Activated T-helper 1 cell treated with anti-CD3 and anti-CD28 coated beads, Interleukin-12 subunit alpha, Interleukin-12 subunit beta, Interleukin-2, Interleukin-4 antibody, amounts not matched to agents 30 ng/mL and 10 ng/mL and 1 ng/mL, durations not matched to agents 14 hours and 24 hours and 36 hours (primary cell): Measurements from ENCODE around the gene SMIM24. TPM values are rescaled to one million over a fixed set of nuclear protein-coding genes. Genes with fewer than 3 reads are reported as not detected.
"Not testable (repeated sequence)": the region's sequence is repeated elsewhere in the genome, so short reads cannot be mapped to it uniquely, and the experiment has no call there.

Experiments used
- DNase-seq: peaks from one replicate; pipeline ENCODE4 v3.0.0; 2021; ENCODE audit warnings: low spot score
- H3K27ac Mint-ChIP-seq: one replicate; pipeline ENCODE4 v1.8.0; 2021; ENCODE audit warnings: mild to moderate bottlenecking, mixed read lengths
- H3K27me3 Mint-ChIP-seq: one replicate; pipeline ENCODE4 v1.8.0; 2022; ENCODE audit warnings: mild to moderate bottlenecking, moderate library complexity, mixed read lengths; ENCODE audit not compliant: insufficient read depth
- H3K36me3 Mint-ChIP-seq: one replicate; pipeline ENCODE4 v1.8.0; 2021; ENCODE audit warnings: low read depth, mixed read lengths
- H3K4me1 Mint-ChIP-seq: one replicate; pipeline ENCODE4 v1.8.0; 2021; ENCODE audit warnings: low read depth, mixed read lengths
- H3K4me3 Mint-ChIP-seq: one replicate; pipeline ENCODE4 v1.8.0; 2021; ENCODE audit warnings: mild to moderate bottlenecking, moderate library complexity, mixed read lengths
- H3K9me3 Mint-ChIP-seq: one replicate; pipeline ENCODE4 v1.8.0; 2021; ENCODE audit warnings: mixed read lengths
- intact Hi-C: fragments of 100-400 bp; cut with micrococcal nuclease; formaldehyde crosslinking; loops from one replicate; pipeline ENCODE4 v1.15.1; 2024
- total RNA-seq: library from RNA; stranded (reverse); gene quantifications from 2 replicates; pipeline ENCODE4 v1.2.3, GENCODE V29; 2022

SMIM24 gene
- total RNA-seq = not detected in 2 replicates

DNA sequence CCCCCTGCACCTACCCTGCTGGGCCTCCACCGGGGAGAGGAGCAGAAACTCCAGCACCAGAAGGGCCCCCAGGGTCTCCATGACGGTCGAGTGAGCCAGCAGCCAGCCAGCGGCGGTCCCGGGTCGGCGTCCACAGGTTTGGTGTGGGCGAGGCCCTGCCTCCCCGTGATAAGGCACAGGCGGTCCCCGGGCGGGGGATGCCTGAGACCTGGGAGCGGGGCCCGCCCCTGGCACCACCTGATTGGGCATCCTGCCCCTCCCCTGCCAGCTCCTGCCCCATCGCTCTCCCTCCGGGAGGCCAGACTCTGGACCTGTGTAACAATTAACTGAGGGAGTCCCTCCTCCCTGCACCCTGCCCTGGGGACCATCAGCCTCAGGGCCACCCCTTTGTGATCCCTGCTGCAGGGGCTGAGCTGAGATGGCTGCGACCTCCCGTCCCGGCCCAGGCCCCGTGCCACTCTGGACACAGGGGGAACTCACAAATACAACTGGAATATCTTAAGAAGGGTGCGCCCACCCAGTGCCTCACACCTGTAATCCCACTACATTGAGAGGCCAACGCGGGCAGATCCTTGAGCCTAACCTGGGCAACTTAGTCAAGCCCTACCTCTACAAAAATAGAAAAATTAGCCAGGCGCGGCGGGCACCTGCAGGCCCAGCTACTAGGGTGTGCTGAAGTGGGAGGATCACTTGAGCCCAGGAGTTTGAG is at the start of gene SMIM24:
Gene SMIM24, minus strand, starts transcription at position 143 of the 709 bp plus-strand sequence. Its CDS starts 62 bp downstream, at position 81.
- DNase-seq = no peak
- no peak within 1 kb of the TSS for H3K4me3 Mint-ChIP-seq
- peaks cover 6% of the 10 kb centered on the region for H3K4me1 Mint-ChIP-seq
- H3K9me3 Mint-ChIP-seq = no peaks in the 10 kb centered on the region
- no peaks in the 10 kb centered on the region for H3K27me3 Mint-ChIP-seq
- intact Hi-C loops = no loop called here
- no peaks in the 10 kb centered on the region for H3K36me3 Mint-ChIP-seq
- H3K27ac Mint-ChIP-seq = no peak within 1 kb of the TSS

DNA sequence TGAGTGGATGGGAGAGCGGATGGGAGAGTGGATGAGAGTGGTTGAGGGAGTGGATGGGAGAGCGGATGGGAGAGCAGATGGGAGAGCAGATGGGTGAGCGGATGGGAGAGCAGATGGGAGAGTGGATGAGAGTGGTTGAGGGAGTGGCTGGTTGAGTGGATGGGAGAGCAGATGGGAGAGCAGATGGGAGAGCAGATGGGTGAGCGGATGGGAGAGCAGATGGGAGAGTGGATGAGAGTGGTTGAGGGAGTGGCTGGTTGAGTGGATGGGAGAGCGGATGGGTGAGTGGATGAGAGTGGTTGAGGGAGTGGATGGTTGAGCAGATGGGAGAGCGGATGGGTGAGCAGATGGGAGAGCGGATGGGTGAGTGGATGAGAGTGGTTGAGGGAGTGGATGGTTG is 49.0 kb upstream of the SMIM24 start:
- H3K9me3 Mint-ChIP-seq, H3K4me3 Mint-ChIP-seq, DNase-seq, H3K27me3 Mint-ChIP-seq, H3K4me1 Mint-ChIP-seq, H3K27ac Mint-ChIP-seq, intact Hi-C loops: not testable (repeated sequence)
- H3K36me3 Mint-ChIP-seq = peaks cover 11% of the 10 kb centered on the region

DNA sequence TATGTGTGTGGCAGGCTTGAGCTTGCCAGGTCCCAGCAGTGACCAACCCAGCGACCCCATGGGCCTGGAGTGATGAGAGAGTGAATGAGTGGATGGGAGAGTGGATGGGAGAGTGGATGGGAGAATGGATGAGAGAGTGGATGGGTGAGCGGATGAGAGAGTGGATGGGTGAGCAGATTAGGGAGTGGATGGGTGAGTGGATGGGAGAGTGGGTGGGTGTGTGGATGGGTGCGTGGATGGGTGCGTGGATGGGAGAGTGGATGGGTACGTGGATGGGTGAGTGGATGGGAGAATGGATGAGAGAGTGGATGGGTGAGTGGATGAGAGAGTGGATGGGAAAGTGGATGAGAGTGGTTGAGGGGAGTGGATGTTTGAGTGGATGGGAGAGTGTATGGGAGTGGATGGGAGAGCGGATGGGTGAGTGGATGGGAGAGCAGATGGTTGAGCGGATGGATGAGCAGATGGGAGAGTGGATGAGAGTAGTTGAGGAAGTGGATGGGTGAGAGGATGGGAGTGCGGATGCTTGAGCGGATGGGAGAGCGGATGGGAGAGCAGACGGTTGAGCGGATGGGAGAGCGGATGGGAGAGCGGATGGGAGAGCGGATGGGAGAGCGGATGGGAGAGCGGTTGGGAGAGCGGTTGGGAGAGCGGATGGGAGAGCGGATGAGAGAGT is 48.4 kb upstream of the SMIM24 start:
- H3K27me3 Mint-ChIP-seq = no peaks in the 10 kb centered on the region
- no peaks in the 10 kb centered on the region for H3K9me3 Mint-ChIP-seq
- no peak for DNase-seq
- H3K36me3 Mint-ChIP-seq = peaks cover 14% of the 10 kb centered on the region
- H3K4me3 Mint-ChIP-seq = no peak overlapping the region
- H3K27ac Mint-ChIP-seq = no peak overlapping the region
- intact Hi-C loops = no loop called here
- H3K4me1 Mint-ChIP-seq = no peaks in the 10 kb centered on the region

DNA sequence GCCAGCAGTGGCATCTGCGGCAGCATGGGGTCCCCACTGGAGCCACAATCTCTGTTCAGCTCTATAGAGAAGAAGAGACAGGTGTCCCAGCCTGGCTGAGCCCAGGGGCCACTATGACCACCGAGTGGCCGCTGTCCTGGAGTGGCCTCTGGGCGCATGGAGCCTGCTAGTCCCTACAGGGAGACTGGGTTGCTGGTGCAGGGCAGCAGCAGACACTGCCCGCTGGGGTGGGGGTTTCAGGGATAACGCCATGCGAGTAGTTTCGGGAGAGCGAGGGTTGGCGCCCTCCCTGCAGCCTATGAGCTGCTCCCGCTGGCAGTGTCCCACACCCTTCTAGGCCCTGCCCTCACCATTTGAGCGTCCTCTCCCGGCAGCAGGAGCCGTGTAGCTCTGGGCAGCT is 47.8 kb upstream of the SMIM24 start:
- intact Hi-C loops = no loop called here

DNA sequence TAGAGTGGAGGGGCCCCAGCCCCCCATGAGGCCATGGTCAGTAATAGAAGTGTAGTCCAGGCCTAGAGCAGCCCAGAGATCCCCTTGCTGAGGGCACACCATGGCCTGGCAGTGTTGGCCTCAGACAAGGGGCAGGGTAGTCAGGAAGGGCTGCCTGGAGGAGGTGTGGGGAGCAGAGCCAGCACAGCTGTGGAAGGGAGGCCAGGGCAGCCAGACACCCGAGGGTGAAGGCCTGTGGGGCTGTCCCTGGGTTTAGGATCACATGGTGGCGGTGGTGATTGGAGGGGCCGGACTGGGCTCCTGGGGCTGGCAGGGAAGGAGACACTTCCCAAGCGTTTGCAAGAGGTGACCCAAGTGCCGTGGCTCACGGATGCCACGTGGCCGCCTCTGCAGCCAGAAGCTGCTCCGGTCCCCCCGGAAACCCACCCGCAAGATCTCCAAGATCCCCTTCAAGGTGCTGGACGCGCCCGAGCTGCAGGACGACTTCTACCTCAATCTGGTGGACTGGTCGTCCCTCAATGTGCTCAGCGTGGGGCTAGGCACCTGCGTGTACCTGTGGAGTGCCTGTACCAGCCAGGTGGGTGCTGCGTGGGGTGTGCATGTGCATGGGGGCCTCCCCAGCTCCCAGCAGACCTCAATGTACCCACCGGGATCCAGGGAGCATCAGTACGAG is 47.0 kb upstream of the SMIM24 start:
- Mint-ChIP-seq H3K27me3 (no peaks in the 10 kb centered on the region), H3K36me3 (peaks cover 14% of the 10 kb centered on the region), H3K4me1 (no peaks in the 10 kb centered on the region), H3K27ac (no peak overlapping the region), H3K4me3 (no peak overlapping the region), H3K9me3 (no peaks in the 10 kb centered on the region)
- no peak for DNase-seq
- intact Hi-C loops = no loop called here

More for the DNA sequence above, 47.8 kb upstream of the SMIM24 start:
- no peaks in the 10 kb centered on the region for H3K9me3 Mint-ChIP-seq
- no peak overlapping the region for H3K27ac Mint-ChIP-seq
- H3K4me3 Mint-ChIP-seq = no peak overlapping the region
- DNase-seq = no peak
- peaks cover 14% of the 10 kb centered on the region for H3K36me3 Mint-ChIP-seq
- H3K27me3 Mint-ChIP-seq = no peaks in the 10 kb centered on the region
- no peaks in the 10 kb centered on the region for H3K4me1 Mint-ChIP-seq

DNA sequence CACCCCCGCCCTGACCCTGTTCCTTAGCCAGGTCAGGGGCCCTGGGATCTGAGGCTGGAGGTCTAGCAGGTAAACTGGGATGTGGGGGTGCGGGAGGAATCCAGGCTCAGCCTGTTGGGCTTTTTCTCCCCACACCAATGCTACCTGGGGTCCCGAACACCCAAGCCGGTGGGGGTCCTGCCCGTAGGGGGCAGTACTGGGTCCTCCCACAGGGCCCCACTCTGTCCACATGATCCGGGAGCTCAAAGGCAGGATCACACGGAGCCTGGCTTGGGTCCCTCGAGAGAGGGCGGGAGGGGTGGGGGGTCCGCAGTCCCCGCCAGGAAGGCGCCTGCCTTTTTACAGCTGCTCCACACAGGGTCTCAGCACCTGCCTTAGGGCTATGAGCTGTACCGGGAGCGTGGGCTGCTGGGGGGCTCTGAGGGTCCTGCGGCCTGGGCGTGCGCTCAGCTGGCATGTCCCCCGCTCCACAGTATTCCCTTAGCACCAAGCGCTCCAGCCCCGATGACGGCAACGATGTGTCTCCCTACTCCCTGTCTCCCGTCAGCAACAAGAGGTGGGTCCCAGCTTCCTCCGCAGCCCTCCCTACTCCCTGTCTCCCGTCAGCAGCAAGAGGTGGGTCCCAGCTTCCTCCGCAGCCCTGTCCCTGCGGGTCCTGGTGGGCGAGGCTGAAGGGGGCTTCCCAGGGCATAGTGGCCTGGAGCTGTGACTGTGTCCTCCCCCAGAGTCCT is 46.3 kb upstream of the SMIM24 start:
- intact Hi-C loops = no loop called here
- no peak overlapping the region for H3K4me3 Mint-ChIP-seq
- H3K9me3 Mint-ChIP-seq = no peaks in the 10 kb centered on the region
- no peaks in the 10 kb centered on the region for H3K27me3 Mint-ChIP-seq
- no peak for DNase-seq
- peaks cover 14% of the 10 kb centered on the region for H3K36me3 Mint-ChIP-seq
- no peak overlapping the region for H3K27ac Mint-ChIP-seq
- H3K4me1 Mint-ChIP-seq = no peaks in the 10 kb centered on the region

DNA sequence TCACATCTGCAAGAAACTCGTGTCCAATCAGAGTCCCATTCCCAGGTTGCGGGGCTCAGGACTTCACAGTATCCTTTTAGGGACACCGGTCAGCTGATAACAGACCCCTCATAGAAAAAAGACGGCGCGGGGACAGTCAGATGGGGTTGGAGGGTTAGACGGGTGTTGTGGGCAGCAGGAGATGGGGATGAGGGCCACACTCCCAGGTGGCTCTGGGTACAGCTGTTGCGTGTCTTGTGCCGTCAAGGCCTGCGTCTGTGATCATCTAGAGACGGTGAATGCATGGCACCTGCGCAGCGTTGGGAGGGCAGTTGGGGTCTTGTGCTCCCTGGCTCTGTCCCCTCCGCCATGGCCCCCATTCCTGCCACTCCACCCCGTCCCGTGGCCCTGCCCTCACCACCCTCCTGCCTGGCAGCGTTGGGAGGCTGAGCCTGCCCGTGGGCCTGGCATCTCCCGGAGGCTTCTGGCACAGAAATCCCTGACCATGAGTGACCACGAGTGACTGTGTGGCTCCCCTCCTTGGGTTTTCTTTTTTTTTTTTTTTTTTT is 44.7 kb upstream of the SMIM24 start:
- Mint-ChIP-seq H3K9me3 (no peaks in the 10 kb centered on the region), H3K27ac (no peak overlapping the region), H3K36me3 (peaks cover 14% of the 10 kb centered on the region), H3K4me1 (peaks cover 5% of the 10 kb centered on the region), H3K4me3 (no peak overlapping the region), H3K27me3 (no peaks in the 10 kb centered on the region)
- intact Hi-C loops = no loop called here
- DNase-seq = no peak

DNA sequence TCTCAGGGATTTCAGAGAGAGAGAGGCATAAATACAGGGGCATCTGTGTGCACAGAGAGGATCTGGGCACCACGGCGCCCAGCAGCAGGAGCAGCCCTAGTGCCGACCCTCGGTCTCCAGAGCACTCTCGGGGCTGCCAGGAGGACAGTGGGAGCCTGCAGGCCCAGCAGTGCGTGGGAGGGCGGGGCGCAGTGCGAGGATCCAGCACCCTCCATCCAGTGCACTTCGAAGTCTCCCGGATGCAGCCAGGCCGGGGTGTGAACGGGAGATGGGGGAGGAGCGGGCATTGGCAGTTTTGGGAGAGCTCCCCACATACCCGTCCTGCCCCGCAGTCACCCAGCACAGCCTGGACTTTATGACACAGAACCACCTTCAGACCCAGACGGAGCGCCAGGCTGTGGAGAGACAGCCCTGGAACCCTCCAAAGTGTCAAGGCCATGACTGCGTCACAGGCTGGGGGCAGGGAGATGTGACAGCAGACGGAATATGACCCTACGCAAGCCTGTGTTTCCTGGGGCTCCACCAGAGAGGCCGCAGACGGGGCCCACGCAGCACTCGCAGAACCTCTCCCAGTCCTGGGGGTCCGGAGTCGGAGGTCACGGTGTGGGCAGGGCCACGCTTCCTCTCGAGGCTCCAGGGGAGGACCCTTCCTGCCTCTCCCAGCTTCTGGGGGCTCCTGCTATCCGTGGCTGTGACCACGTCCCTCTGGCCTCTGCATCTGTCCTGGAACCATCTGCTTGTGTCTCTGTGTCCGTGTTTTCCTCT is 43.9 kb upstream of the SMIM24 start:
- Mint-ChIP-seq H3K9me3 (no peaks in the 10 kb centered on the region), H3K4me3 (no peak overlapping the region), H3K27me3 (no peaks in the 10 kb centered on the region), H3K27ac (no peak overlapping the region), H3K36me3 (peaks cover 14% of the 10 kb centered on the region), H3K4me1 (peaks cover 5% of the 10 kb centered on the region)
- DNase-seq = no peak
- intact Hi-C loops = no loop called here

DNA sequence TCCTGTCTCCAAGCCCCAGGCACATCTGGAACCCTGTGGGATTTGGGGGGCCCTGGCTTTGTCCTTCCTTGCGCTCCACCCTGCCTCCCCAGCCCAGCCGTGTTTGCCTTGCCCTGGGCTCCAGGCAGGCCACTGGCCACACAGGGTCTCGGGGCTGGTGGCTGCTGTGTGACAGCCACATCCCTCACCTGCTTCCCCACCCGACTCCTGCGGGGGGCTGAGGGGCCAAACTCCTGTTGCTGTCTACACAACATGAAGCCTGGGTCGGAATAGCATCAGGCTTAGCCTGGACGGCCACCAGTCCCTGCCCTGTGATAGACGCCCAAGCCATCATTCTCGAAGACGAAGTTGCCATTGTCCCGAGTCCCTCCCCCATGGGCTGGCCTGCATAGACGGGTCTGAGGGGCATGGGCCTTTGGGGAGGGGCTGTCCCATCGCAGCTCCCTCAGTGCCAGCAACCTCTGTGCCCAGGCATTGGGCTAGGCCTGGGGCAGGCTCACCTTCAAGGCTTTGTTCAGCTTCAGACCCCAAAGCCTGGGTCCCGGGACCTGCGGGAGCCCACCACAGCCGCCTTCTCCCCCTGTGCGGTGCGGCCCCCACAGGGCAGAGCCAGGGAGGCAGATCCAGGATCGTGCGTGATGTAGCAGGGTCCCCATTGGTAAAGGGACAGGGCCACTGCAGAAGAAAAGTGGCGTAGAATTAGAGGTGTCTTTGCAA is 43.2 kb upstream of the SMIM24 start:
- peaks cover 14% of the 10 kb centered on the region for H3K36me3 Mint-ChIP-seq
- no peak for DNase-seq
- no peaks in the 10 kb centered on the region for H3K9me3 Mint-ChIP-seq
- H3K27me3 Mint-ChIP-seq = no peaks in the 10 kb centered on the region
- intact Hi-C loops = no loop called here
- H3K4me1 Mint-ChIP-seq = peaks cover 5% of the 10 kb centered on the region
- H3K4me3 Mint-ChIP-seq = no peak overlapping the region
- H3K27ac Mint-ChIP-seq = no peak overlapping the region

DNA sequence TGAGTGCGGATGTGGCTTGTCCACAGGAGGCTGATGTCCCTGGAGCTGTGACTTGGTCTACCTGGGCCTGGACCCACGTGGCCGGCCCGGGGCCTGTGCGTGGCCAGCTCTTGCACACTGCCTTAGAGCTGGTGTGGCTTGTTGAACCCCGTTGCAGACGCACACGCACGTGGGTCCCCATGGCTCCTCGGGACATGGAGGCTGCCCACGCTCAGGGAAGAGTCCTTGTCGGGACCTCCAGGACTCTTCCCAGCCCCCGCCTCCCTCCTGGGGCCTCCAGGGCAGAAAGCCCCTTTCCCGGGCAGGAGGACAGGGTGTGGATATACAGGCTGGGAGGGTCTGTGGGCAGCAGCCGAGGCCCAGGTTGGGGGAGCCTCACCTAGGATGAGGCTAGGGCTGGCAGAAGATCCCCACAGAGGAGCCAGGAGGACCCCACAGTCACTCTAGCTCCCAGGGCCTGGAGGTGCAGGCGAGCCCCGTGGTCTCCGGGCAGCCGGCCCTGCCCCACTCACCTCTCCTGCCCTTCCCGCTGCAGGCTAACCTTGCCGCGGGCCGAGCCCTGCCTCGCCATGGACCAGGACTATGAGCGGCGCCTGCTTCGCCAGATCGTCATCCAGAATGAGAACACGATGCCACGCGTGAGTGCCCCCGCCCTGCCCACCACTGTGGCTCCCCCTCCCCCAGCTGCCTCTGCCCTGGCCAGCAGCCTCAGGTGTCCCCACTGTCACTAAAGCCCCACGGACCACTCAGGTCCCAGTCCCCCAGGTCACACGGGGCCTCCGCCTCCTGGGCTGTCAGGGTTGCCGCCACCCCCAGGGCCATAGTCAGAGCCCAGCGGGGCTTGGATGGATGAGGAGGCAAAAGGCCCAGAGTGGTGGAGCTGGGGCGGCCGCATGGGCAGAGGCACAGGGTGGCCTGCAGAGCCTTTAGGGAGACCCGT is 42.4 kb upstream of the SMIM24 start:
- intact Hi-C loops = no loop called here
- no peak for DNase-seq
- Mint-ChIP-seq H3K4me3 (no peak overlapping the region), H3K9me3 (no peaks in the 10 kb centered on the region), H3K36me3 (peaks cover 14% of the 10 kb centered on the region), H3K27me3 (no peaks in the 10 kb centered on the region), H3K4me1 (peaks cover 5% of the 10 kb centered on the region), H3K27ac (no peak overlapping the region)

DNA sequence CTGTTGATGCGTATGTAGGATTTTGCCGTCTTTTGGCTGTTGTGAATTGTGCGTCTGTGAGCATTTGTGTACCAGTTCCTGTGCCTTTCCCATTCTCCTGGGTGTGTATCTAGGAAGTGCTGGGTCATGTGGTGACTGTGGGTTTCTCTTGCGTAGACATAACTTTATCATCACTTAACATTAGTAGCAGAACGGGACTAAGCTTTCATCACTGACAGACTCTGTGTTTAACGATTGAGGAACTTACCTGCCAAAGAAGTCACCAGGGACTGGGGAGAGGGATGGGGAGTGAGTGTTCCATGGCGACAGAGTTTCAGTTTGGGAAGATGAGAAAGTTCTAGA is 40.8 kb upstream of the SMIM24 start:
- Mint-ChIP-seq H3K9me3 (no peaks in the 10 kb centered on the region), H3K36me3 (peaks cover 10% of the 10 kb centered on the region), H3K27me3 (no peaks in the 10 kb centered on the region), H3K4me3 (no peak overlapping the region), H3K4me1 (peaks cover 5% of the 10 kb centered on the region), H3K27ac (peak overlapping the region; percentile 22)
- intact Hi-C loops = no loop called here
- DNase-seq = no peak
